ENCODE data around the gene B3GALT5.

Gene B3GALT5

DNA sequence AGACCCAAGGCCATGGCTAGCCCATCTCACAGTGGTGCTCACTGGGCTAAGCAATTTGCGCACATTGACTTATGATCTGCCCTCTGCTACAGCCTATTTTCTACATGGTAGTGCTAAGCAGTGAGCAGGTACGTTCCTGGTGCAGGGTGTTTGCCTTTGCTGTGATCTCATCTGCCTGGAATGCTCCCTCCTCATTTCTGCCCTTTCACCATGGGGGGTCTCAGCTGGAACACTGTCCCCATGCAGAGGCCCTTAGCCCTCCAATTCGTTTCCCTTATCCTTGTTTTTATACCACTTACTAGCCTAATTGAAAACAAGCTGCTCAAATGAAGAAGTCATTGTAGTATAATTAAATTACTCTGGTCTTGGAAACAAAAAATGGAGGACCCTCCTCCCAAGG lies 2.0 kb upstream of the B3GALT5 start:
- no peak for DNase-seq

- no peak for DNase-seq
These were observed 1.1 kb upstream of the B3GALT5 start for GRCh38 chr21:39611551-39612190.

GRCh38 chr21:39613041-39613934 lies 548 bp downstream of the B3GALT5 start:
- DNase-seq = peak; percentile 38

DNA sequence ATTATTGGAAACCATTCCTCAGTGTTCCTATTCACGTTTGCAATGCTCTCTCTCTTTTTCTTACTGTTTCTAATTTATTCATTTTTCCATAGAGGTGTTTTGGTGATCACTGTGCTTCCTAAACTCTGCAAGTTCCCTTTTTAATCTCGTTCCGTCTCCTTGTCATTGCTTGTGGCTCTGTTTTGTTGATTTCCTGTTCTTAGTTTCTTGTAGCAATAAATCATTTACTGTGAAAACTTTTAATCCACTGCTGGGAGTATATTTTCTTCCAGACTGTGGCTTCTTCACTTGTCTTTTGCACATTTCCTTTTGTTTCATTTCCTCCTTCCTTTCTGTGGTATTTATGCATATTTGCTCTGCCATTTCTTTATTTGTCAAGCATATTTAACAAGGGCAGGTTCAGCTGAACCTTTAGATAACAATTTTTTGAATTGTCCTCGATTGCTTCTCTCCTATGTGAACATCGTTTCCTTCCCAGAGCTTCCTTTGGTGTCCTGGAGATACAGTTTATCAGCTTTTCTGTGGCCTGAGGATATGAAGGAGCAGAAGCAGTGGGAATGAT lies 3.6 kb downstream of the B3GALT5 start:
- no peak for DNase-seq

DNA sequence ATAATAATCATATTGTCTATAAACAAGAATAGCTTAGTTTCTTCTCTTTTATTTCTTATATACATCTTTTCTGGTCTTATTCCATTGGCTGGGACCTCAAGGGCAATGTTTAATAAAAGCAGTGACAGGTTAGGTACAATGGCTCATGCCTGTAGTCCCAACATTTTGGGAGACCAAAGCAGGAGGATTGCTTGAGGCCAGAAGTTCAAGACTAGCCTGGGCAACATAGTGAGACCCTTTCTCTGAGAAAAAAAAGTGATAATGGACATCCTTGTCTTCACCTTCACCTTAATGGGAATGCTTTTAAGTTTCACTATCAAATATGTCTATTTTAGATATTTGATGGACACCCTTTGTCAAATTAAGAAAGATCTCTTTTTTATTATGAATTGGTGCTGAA lies 8.1 kb downstream of the B3GALT5 start:
- no peak for DNase-seq

- DNase-seq = no peak
These were observed 12.6 kb downstream of the B3GALT5 start for GRCh38 chr21:39625211-39625895.

- no peak for DNase-seq
These were observed 15.6 kb downstream of the B3GALT5 start for GRCh38 chr21:39628385-39628784.

DNA sequence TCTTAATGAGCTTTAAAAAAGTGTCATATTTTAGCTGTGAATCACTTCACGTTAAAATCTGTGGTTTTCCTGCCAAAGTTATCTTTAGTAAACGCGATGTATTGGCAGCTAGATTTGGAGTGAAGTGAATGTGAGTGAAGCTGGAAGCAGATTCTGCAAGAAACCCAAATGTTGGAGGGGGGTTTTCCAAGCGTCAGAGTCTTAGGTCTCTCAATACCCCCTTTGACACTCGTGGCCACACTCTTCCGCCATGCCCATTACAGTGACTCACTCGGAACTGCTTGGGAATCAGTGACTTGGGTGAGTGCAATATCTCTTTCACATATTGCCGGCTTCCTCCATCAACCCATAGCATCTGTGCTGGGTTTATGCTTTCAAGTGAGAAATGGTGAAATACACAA lies 17.5 kb downstream of the B3GALT5 start:
- no peak for DNase-seq

GRCh38 chr21:39630827-39631226 lies 18.1 kb downstream of the B3GALT5 start:
- no peak for DNase-seq

DNA sequence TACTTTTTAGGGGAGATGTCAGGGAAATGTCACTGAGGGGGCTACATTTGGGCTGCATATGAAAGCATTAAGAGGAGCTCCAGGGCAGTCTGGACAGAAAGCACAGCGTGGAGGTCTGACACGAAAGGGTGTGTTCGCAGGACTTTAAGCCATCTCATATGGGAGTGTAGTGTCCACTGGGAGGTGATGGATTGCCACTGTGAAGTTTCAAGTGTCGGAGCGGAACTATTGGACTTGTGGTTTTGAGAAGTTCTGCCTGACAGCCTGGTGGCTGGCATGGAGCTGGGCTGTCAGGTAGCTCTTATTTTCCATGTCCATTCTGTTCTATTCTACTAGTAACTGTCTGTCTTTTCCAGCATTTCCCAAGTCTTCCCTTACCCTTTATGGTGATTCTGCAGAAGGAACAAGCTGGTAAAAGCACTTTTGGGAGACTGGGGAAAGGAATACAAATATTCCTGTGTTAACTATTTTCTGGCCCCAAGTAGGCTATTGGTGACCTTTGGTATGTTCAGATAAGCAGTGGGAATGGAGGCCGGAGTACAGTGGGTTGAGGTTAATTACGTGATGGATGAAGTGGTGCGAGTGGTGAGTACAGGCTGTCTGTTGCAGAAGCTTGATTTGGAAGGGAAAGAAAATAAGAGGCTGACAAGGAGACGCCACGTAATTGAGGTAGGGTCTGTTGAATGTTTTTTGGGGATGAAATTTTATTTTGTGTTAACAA lies 19.3 kb downstream of the B3GALT5 start:
- no peak for DNase-seq

DNA sequence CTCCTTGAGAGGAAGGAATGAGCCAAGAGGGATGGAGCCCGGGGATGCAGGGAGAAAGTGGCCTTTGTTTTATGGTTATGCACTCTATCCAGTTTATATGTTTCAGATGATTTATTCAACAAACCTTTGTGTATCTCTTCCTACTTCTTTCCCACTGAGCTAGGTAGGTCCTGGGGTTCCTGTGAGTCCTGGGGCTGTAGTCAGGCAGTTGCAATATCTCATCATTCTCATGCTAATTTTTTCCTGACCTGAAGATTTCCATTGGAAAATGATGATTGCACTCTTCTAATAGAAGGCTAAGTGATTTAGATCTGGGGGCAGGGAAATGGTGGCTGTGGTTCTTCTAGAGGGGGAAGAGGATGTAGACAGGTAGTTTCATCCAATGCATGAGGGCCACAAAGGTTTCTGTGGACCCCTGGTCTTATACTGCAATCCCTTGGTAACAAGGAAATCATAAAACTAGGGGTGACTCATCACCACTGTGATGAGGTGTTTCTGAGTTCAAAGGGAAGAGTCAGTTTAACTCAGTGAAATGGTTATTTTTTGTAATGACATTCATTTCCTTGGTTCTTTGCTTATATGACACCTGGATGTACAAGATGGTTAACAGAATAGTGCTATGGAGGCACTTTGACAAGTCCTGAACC lies 20.2 kb downstream of the B3GALT5 start:
- no peak for DNase-seq

DNA sequence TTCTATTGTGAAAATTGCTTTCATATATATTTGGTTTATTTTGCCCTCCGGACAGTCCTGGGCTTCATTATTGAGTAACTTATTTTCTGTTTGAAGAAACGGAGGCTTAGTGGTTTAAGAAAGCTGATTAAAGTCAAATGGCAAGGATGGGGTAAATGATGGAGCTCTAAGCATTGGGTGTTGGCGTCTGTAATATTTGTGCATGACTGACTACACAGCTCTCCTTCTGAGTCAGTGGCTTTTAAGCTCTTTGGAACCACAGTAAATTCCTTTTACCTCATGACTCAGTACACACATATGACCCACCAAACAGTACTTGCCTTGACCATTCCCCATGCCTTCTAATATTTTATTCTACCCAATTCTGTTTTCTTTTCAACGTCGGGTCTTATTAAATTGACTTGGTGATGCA lies 21.0 kb downstream of the B3GALT5 start:
- no peak for DNase-seq

GRCh38 chr21:39634507-39634906 lies 21.8 kb downstream of the B3GALT5 start:
- DNase-seq = no peak

DNA sequence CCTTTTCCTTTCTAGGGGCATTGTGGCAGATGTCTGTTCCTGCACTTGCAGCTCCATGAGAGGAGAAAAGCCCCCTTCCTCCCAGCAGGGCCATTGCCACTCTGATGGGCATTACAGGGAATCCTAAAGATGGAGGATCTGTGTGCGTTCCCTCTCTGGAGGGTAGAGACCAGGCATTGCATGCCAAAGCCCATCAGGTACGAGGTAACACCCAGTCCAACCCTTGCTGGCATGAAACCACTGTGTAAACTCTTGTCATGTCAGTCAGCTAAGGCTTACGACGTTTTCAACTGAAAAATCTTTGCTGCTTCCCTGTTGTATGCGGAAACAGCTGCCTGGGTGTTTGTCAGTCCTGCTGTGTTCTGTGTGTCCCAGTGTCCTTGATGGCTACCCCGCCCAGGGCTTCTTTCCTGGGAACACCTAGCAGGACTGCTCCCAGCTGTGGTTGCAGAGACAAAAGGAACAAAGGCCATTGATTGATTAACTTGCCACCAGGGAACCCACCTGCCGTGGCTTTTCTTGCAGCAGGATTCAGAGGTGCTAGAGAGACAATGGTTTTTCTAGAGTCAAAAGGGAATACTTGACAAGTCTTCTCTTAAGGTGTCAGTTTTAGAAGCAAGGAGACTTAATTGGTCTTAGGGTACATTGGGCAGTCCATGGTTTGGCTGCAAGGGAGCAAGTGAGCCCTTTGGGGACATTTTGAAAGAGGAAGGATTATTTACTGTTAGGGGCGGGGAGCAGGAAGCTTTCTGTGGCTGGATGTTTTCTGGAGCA lies 24.6 kb downstream of the B3GALT5 start:
- no peak for DNase-seq

DNA sequence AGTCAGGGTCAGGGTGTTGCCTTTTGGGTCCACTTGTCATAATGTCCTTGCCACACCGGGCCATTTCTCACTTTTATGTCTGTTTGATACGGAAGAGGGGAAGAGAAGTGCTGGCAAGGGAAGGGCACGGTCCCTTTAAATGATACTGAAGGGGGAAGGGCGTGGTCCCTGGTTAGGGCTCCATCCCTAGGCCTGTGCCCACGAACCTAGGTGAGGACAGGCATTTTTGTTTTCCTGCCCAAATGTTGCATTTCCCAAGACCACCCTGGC lies 25.2 kb downstream of the B3GALT5 start:
- DNase-seq = no peak

- DNase-seq = no peak
These were observed 25.5 kb downstream of the B3GALT5 start for GRCh38 chr21:39638281-39638680.

- DNase-seq = no peak
These were observed 28.0 kb downstream of the B3GALT5 start for GRCh38 chr21:39640754-39641153.

- DNase-seq = no peak
These were observed 29.2 kb downstream of the B3GALT5 start for GRCh38 chr21:39641827-39642450.

DNA sequence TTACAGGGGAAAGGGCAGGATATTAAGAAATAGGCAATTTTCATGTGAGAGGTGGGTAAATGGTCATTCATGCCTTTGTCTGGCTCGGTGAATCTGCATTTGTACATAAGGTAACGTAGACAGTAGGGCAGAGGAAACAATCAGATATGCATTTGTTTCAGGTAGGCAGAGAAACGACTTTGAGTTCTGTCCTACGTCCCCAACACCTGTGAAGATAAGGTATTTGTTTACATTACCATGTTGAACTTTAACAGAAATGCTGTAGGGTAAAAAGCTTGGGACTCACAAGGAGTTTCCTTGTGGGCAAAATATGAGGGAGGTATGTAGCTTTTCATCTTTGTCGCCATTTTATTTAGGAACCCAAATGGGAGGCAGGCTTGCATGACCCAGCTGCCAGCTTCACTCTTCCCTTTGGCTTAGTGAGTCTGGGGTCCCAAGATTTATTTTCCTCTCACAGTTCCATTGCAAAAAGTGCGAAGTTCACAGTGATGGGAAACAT lies 31.4 kb downstream of the B3GALT5 start:
- no peak for DNase-seq

DNA sequence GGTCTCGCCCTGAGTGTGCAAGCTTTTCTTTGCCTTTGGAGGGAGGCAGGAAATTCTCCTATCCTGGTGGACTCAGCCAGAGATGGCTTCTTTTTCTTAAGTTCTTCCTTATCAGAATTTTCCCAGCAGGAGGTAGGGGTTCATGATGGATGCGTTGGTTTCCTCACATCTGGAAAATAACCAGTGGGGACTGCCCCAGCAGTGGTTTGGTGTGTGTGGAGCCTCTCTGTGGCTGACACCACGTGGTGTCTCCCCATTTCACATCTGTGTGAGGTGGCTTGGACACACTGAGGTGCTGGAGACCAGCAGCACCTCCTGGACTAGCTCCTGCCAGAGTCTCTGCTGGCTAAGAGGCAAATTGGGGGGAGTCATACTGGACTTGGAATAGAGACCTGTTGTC lies 32.6 kb downstream of the B3GALT5 start:
- no peak for DNase-seq

GRCh38 chr21:39647476-39647875 lies 34.7 kb downstream of the B3GALT5 start:
- DNase-seq = no peak
